ENCODE data around the gene TSKS.

The TSKS gene

GRCh38 chr19:49805822-49806619, 42.9 kb upstream of the TSKS start:
- peaks cover 10% of the 10 kb centered on the region in 2 donors for H3K4me1 ChIP-seq (ENCODE audit: control insufficient read depth in 2 of 2, insufficient read depth in 2 of 2, low read length in 2 of 2)
- H3K9ac ChIP-seq (ENCODE audit: low read depth in 1 of 2, low read length in 2 of 2): no peak overlapping the region
- no peak overlapping the region for H3K27ac ChIP-seq (ENCODE audit: low read depth in 2 of 2, low read length in 2 of 2)
- no peaks in the 10 kb centered on the region for H3K27me3 ChIP-seq (ENCODE audit: control insufficient read depth in 2 of 2, insufficient read depth in 2 of 2, low read length in 2 of 2)
- no peaks in the 10 kb centered on the region for H3K9me3 ChIP-seq (ENCODE audit: control insufficient read depth in 2 of 2, low read length in 2 of 2)
- peaks cover 11 to 15% of the 10 kb centered on the region in 2 donors for H3K36me3 ChIP-seq (ENCODE audit: control insufficient read depth in 2 of 2, insufficient read depth in 2 of 2, low read length in 2 of 2)
- no peak overlapping the region for H3K4me3 ChIP-seq (ENCODE audit: low read length in 2 of 2)

GRCh38 chr19:49803529-49803856, 40.4 kb upstream of the TSKS start:
- H3K27ac ChIP-seq (ENCODE audit: low read depth in 2 of 2, low read length in 2 of 2): no peak overlapping the region
- no peaks in the 10 kb centered on the region for H3K27me3 ChIP-seq (ENCODE audit: control insufficient read depth in 2 of 2, insufficient read depth in 2 of 2, low read length in 2 of 2)
- peaks cover 0 to 3% of the 10 kb centered on the region in 2 donors for H3K4me1 ChIP-seq (ENCODE audit: control insufficient read depth in 2 of 2, insufficient read depth in 2 of 2, low read length in 2 of 2)
- H3K9ac ChIP-seq (ENCODE audit: low read depth in 1 of 2, low read length in 2 of 2): no peak overlapping the region
- no peaks in the 10 kb centered on the region for H3K9me3 ChIP-seq (ENCODE audit: control insufficient read depth in 2 of 2, low read length in 2 of 2)
- no peak overlapping the region for H3K4me3 ChIP-seq (ENCODE audit: low read length in 2 of 2)
- H3K36me3 ChIP-seq (ENCODE audit: control insufficient read depth in 2 of 2, insufficient read depth in 2 of 2, low read length in 2 of 2): peaks cover 27% of the 10 kb centered on the region in 2 donors

GRCh38 chr19:49802836-49803528, 39.9 kb upstream of the TSKS start:
- peaks cover 32% of the 10 kb centered on the region in 2 donors for H3K36me3 ChIP-seq (ENCODE audit: control insufficient read depth in 2 of 2, insufficient read depth in 2 of 2, low read length in 2 of 2)
- no peak overlapping the region for H3K9ac ChIP-seq (ENCODE audit: low read depth in 1 of 2, low read length in 2 of 2)
- H3K4me1 ChIP-seq (ENCODE audit: control insufficient read depth in 2 of 2, insufficient read depth in 2 of 2, low read length in 2 of 2): peaks cover 0 to 3% of the 10 kb centered on the region in 2 donors
- H3K9me3 ChIP-seq (ENCODE audit: control insufficient read depth in 2 of 2, low read length in 2 of 2): no peaks in the 10 kb centered on the region
- no peaks in the 10 kb centered on the region for H3K27me3 ChIP-seq (ENCODE audit: control insufficient read depth in 2 of 2, insufficient read depth in 2 of 2, low read length in 2 of 2)
- peak overlapping the region; percentile 42 to 55 for H3K4me3 ChIP-seq (ENCODE audit: low read length in 2 of 2)
- H3K27ac ChIP-seq (ENCODE audit: low read depth in 2 of 2, low read length in 2 of 2): no peak overlapping the region

- peak overlapping the region in 1 of 2 donors; percentile 19 for H3K9ac ChIP-seq (ENCODE audit: low read depth in 1 of 2, low read length in 2 of 2)
- peaks cover 0 to 3% of the 10 kb centered on the region in 2 donors for H3K4me1 ChIP-seq (ENCODE audit: control insufficient read depth in 2 of 2, insufficient read depth in 2 of 2, low read length in 2 of 2)
Measured at GRCh38 chr19:49801966-49802661, 39.0 kb upstream of the TSKS start.

GRCh38 chr19:49801401-49801888, 38.3 kb upstream of the TSKS start:
- Histone ChIP-seq H3K9me3 (ENCODE audit: control insufficient read depth in 2 of 2, low read length in 2 of 2) (no peaks in the 10 kb centered on the region), H3K4me3 (ENCODE audit: low read length in 2 of 2) (peak overlapping the region; percentile 31 to 49), H3K27me3 (ENCODE audit: control insufficient read depth in 2 of 2, insufficient read depth in 2 of 2, low read length in 2 of 2) (no peaks in the 10 kb centered on the region), H3K27ac (ENCODE audit: low read depth in 2 of 2, low read length in 2 of 2) (no peak overlapping the region), H3K36me3 (ENCODE audit: control insufficient read depth in 2 of 2, insufficient read depth in 2 of 2, low read length in 2 of 2) (peaks cover 43% of the 10 kb centered on the region in 2 donors), H3K9ac (ENCODE audit: low read depth in 1 of 2, low read length in 2 of 2) (peak overlapping the region in 1 of 2 donors; percentile 15), H3K4me1 (ENCODE audit: control insufficient read depth in 2 of 2, insufficient read depth in 2 of 2, low read length in 2 of 2) (peaks cover 0 to 3% of the 10 kb centered on the region in 2 donors)

More at GRCh38 chr19:49801966-49802661, 39.0 kb upstream of the TSKS start:
- peak overlapping the region; percentile 49 to 67 for H3K4me3 ChIP-seq (ENCODE audit: low read length in 2 of 2)
- no peaks in the 10 kb centered on the region for H3K27me3 ChIP-seq (ENCODE audit: control insufficient read depth in 2 of 2, insufficient read depth in 2 of 2, low read length in 2 of 2)
- peaks cover 36% of the 10 kb centered on the region in 2 donors for H3K36me3 ChIP-seq (ENCODE audit: control insufficient read depth in 2 of 2, insufficient read depth in 2 of 2, low read length in 2 of 2)
- peak overlapping the region in 1 of 2 donors; percentile 56 for H3K27ac ChIP-seq (ENCODE audit: low read depth in 2 of 2, low read length in 2 of 2)
- H3K9me3 ChIP-seq (ENCODE audit: control insufficient read depth in 2 of 2, low read length in 2 of 2): no peaks in the 10 kb centered on the region

GRCh38 chr19:49800771-49801170, 37.7 kb upstream of the TSKS start:
- Histone ChIP-seq H3K27ac (ENCODE audit: low read depth in 2 of 2, low read length in 2 of 2) (no peak overlapping the region), H3K9ac (ENCODE audit: low read depth in 1 of 2, low read length in 2 of 2) (no peak overlapping the region), H3K27me3 (ENCODE audit: control insufficient read depth in 2 of 2, insufficient read depth in 2 of 2, low read length in 2 of 2) (no peaks in the 10 kb centered on the region), H3K36me3 (ENCODE audit: control insufficient read depth in 2 of 2, insufficient read depth in 2 of 2, low read length in 2 of 2) (peaks cover 50% of the 10 kb centered on the region in 2 donors), H3K4me3 (ENCODE audit: low read length in 2 of 2) (no peak overlapping the region), H3K4me1 (ENCODE audit: control insufficient read depth in 2 of 2, insufficient read depth in 2 of 2, low read length in 2 of 2) (peaks cover 0 to 3% of the 10 kb centered on the region in 2 donors), H3K9me3 (ENCODE audit: control insufficient read depth in 2 of 2, low read length in 2 of 2) (no peaks in the 10 kb centered on the region)

GRCh38 chr19:49799798-49800376, 36.8 kb upstream of the TSKS start:
- H3K27me3 ChIP-seq (ENCODE audit: control insufficient read depth in 2 of 2, insufficient read depth in 2 of 2, low read length in 2 of 2): no peaks in the 10 kb centered on the region
- H3K4me1 ChIP-seq (ENCODE audit: control insufficient read depth in 2 of 2, insufficient read depth in 2 of 2, low read length in 2 of 2): peaks cover 0 to 3% of the 10 kb centered on the region in 2 donors
- H3K27ac ChIP-seq (ENCODE audit: low read depth in 2 of 2, low read length in 2 of 2): no peak overlapping the region
- H3K9me3 ChIP-seq (ENCODE audit: control insufficient read depth in 2 of 2, low read length in 2 of 2): no peaks in the 10 kb centered on the region
- H3K4me3 ChIP-seq (ENCODE audit: low read length in 2 of 2): no peak overlapping the region
- no peak overlapping the region for H3K9ac ChIP-seq (ENCODE audit: low read depth in 1 of 2, low read length in 2 of 2)
- peaks cover 53 to 56% of the 10 kb centered on the region in 2 donors for H3K36me3 ChIP-seq (ENCODE audit: control insufficient read depth in 2 of 2, insufficient read depth in 2 of 2, low read length in 2 of 2)

- H3K4me3 ChIP-seq (ENCODE audit: low read length in 2 of 2): no peak overlapping the region
- H3K27me3 ChIP-seq (ENCODE audit: control insufficient read depth in 2 of 2, insufficient read depth in 2 of 2, low read length in 2 of 2): no peaks in the 10 kb centered on the region
- no peaks in the 10 kb centered on the region for H3K9me3 ChIP-seq (ENCODE audit: control insufficient read depth in 2 of 2, low read length in 2 of 2)
- H3K27ac ChIP-seq (ENCODE audit: low read depth in 2 of 2, low read length in 2 of 2): no peak overlapping the region
- peaks cover 0 to 3% of the 10 kb centered on the region in 2 donors for H3K4me1 ChIP-seq (ENCODE audit: control insufficient read depth in 2 of 2, insufficient read depth in 2 of 2, low read length in 2 of 2)
- H3K36me3 ChIP-seq (ENCODE audit: control insufficient read depth in 2 of 2, insufficient read depth in 2 of 2, low read length in 2 of 2): peaks cover 53 to 60% of the 10 kb centered on the region in 2 donors
- H3K9ac ChIP-seq (ENCODE audit: low read depth in 1 of 2, low read length in 2 of 2): no peak overlapping the region
Measured at GRCh38 chr19:49799271-49799797, 36.2 kb upstream of the TSKS start.

- H3K4me1 ChIP-seq (ENCODE audit: control insufficient read depth in 2 of 2, insufficient read depth in 2 of 2, low read length in 2 of 2): peaks cover 0 to 3% of the 10 kb centered on the region in 2 donors
- H3K36me3 ChIP-seq (ENCODE audit: control insufficient read depth in 2 of 2, insufficient read depth in 2 of 2, low read length in 2 of 2): peaks cover 53 to 61% of the 10 kb centered on the region in 2 donors
- H3K9me3 ChIP-seq (ENCODE audit: control insufficient read depth in 2 of 2, low read length in 2 of 2): no peaks in the 10 kb centered on the region
- H3K4me3 ChIP-seq (ENCODE audit: low read length in 2 of 2): no peak overlapping the region
- no peak overlapping the region for H3K27ac ChIP-seq (ENCODE audit: low read depth in 2 of 2, low read length in 2 of 2)
- H3K9ac ChIP-seq (ENCODE audit: low read depth in 1 of 2, low read length in 2 of 2): no peak overlapping the region
- no peaks in the 10 kb centered on the region for H3K27me3 ChIP-seq (ENCODE audit: control insufficient read depth in 2 of 2, insufficient read depth in 2 of 2, low read length in 2 of 2)
Measured at GRCh38 chr19:49798574-49798973, 35.5 kb upstream of the TSKS start.
